GM23248 (cell line): ENCODE results near the gene RAB17.

Experiments
- EZH2 ChIP-seq: fragments of 200-600 bp; sonication (generic); IDR thresholded peaks from 2 replicates; pipeline ENCODE4 v1.6.1; 2018; ENCODE audit warnings: antibody characterized with exemption, mild to moderate bottlenecking; ENCODE audit not compliant: insufficient read depth, poor library complexity, severe bottlenecking
- EZH2phosphoT487 ChIP-seq: fragments of 200-600 bp; sonication (generic); IDR thresholded peaks from 2 replicates; pipeline ENCODE4 v1.6.1; 2018; ENCODE audit warnings: antibody characterized with exemption, moderate library complexity, mild to moderate bottlenecking, low read depth; ENCODE audit not compliant: insufficient read depth

DNA sequence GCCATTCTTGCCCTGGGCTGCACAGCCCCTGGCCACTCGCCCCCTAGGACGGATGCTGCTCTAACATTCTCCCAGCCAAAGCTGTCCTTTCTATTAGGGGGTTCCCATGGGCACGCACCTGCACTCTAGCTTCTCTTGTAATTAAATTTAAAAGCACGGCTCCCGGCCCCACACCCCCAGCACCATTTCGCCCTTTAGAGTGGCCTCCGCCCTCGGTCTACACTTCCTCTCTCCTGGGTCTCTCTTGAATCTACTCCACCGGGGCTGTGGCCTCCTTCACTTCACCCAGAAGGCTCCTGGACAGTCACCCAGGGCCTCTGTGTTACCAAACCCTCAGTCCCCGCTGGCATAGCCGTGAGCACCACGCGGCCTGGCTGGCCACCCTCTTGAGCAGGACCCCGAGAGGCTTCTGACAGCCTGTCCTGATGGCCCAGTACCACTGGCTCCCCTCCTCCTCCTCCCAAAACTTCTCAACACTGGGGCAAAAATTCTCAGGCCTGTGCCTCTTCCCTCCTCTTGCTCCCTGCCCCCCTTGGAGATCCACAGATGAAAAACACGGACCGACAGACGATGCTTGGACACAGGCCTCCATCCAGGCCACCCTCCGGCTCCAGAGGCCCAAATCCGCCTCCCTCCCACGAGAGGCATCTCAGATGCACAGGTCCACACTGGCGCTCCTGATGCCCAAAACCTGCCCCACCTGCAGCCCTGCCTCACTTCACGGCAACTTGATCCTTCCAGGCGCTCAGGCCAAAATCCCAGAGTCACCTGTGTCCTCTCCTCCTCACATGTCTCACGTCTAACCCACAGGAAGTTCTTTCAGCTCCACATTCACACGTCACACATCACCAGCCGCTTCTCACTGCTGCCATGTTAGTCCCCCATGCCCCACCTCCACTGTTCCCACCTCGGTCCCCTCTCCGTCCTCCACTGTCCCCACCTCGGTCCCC, 6.9 kb upstream of the RAB17 start:
- TF ChIP-seq EZH2phosphoT487 (no peak), EZH2 (no peak)
